ENCODE data around the gene UQCR10.
"Not testable (repeated sequence)": the region's sequence is repeated elsewhere in the genome, so short reads cannot be mapped to it uniquely, and the experiment has no call there.

Gene UQCR10

DNA sequence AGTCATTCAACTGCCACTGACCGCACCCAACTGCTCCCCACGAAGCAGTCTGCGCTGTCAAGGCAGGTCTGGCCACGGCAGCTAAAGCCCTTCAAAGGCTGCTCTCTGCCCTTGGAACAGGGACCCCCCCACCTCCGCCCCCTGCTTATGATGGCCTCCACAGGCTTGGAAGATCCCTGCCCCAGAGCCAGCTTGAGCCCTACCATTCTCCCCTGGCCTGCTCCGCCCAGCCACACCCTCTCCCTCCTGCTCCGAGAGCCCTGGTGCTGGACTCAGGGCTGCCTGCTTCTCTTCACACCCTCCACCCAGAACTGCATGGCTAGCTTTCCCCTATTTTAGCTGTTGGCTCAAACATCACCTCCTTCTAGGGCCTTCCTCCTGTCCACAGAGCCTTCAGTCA, 19.3 kb upstream of the UQCR10 start:
- TF ChIP-seq GATA1 (IDR thresholded peaks at IDR 0.05; ENCODE audit: low read depth, low read length) (no peak), POLR2A (IDR thresholded peaks at IDR 0.05; ENCODE audit: low read length) (no peak)
- no peak for DNase-seq

- TF ChIP-seq POLR2A (IDR thresholded peaks at IDR 0.05; ENCODE audit: low read length), result no peak
- no peak for TF ChIP-seq GATA1 (IDR thresholded peaks at IDR 0.05; ENCODE audit: low read depth, low read length)
- DNase-seq, result no peak
These were observed 18.8 kb upstream of the UQCR10 start for GRCh38 chr22:29748248-29748893.

DNA sequence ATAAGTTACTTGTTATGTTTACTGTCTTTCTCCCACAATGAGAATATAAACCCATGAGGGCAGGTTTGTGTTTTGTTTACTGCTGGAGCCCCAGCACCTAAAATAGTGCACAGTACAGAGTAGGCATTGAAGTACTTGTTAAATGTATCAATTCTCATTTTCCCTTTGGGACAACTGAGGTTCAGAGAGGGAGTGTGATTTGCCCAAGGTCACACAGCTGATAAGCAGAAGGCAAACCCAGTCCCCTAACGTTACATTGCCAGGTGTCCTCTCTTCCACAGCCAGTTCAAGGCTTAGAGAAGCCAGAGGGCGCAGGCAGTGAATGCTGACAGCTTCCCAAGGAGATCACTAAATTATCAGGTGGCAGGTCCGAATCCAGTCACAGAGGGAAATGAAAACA, 17.1 kb upstream of the UQCR10 start:
- no peak for TF ChIP-seq GATA1 (IDR thresholded peaks at IDR 0.05; ENCODE audit: low read depth, low read length)
- no peak for TF ChIP-seq POLR2A (IDR thresholded peaks at IDR 0.05; ENCODE audit: low read length)
- no peak for DNase-seq

- TF ChIP-seq POLR2A (IDR thresholded peaks at IDR 0.05; ENCODE audit: low read length) (no peak), GATA1 (IDR thresholded peaks at IDR 0.05; ENCODE audit: low read depth, low read length) (no peak)
- no peak for DNase-seq
These were observed 16.3 kb upstream of the UQCR10 start for GRCh38 chr22:29750559-29751538.

GRCh38 chr22:29751669-29752068, 15.5 kb upstream of the UQCR10 start:
- DNase-seq, result no peak
- TF ChIP-seq GATA1 (IDR thresholded peaks at IDR 0.05; ENCODE audit: low read depth, low read length) (no peak), POLR2A (IDR thresholded peaks at IDR 0.05; ENCODE audit: low read length) (no peak)

DNA sequence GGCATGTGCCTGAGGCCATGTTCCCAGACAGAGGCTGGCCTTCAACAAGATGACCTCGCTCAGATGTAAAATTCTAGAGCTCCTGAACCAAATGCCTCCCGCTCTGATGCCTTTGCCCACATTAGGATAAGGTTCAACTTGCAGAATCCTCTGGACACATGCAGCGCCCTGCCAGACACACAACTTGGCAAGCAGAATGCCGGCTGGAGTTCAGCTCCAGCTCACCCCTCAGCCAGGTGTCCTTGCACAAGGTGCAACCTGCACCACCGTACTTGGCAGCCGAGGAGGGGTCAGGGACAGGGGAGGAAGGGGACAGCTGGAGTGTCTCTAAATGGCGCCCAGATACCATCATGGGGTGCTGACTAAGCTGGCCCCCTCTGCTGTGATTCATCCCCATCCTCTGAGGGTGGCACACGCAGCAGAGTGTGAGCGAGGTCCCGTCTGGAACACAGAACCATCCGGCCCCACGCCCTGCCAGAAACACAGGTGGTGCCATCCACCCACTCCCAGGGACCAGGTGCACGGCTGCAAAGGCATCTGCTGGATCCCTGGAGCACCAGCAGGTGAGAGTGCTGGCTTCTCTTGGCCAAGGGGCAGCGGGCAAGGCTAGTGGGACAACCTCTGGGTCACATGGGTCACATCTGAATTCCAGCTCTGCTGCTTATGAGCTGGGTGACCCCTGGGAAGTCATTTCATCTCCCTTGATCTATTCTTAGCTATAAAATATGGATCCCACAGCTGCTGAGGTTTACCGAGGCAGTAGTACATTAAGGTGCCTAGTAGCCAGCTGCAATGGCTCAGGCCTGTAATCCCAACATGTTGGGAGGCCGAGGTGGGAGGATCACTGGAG, 13.1 kb upstream of the UQCR10 start:
- no peak for DNase-seq
- TF ChIP-seq POLR2A (IDR thresholded peaks at IDR 0.05; ENCODE audit: low read length), result no peak
- TF ChIP-seq GATA1 (IDR thresholded peaks at IDR 0.05; ENCODE audit: low read depth, low read length), result no peak

GRCh38 chr22:29754658-29755395, 12.3 kb upstream of the UQCR10 start:
- not testable (repeated sequence) for DNase-seq

DNA sequence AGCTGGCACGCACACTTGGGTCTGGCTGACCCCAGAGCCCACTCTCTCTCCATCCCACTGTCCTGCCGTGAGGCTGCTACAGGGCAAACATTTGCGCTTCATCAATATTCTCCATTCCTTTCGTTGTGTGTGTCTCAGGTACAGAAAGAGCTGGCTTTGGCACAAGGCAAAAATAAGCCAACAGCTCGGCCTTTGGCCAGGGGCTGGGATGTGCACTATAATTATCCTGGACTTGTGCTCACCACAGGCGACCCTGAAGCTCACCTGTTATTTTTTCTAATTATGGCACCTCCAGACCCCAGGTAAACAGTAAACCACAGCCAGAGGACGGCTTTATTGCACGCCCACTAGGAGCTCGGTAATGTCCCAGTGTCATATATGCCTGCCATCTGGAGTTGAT, 11.3 kb upstream of the UQCR10 start:
- TF ChIP-seq GATA1 (IDR thresholded peaks at IDR 0.05; ENCODE audit: low read depth, low read length) (no peak), POLR2A (IDR thresholded peaks at IDR 0.05; ENCODE audit: low read length) (no peak)
- no peak for DNase-seq

GRCh38 chr22:29756341-29756740, 10.8 kb upstream of the UQCR10 start:
- no peak for TF ChIP-seq GATA1 (IDR thresholded peaks at IDR 0.05; ENCODE audit: low read depth, low read length)
- no peak for TF ChIP-seq POLR2A (IDR thresholded peaks at IDR 0.05; ENCODE audit: low read length)
- DNase-seq, result no peak

DNA sequence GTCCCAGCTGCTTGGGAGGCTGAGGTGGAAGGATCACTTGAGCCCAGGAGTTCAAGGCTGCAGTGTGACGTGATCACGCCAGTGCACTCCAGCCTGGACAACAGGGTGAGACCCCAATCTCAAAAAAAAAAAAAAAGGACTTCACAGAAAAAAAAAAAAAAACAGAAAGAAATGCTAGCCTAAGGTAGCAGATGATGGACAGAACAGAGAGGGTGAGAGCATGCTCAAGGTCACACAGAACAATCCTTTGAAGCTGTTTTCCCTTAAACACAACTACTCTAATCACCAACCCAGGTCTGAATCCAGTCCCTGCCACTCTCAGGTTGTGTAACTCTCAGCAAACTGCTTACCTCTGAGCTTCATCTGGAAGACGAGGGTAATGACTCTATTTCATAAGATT, 10.1 kb upstream of the UQCR10 start:
- no peak for TF ChIP-seq POLR2A (IDR thresholded peaks at IDR 0.05; ENCODE audit: low read length)
- TF ChIP-seq GATA1 (IDR thresholded peaks at IDR 0.05; ENCODE audit: low read depth, low read length), result no peak

DNA sequence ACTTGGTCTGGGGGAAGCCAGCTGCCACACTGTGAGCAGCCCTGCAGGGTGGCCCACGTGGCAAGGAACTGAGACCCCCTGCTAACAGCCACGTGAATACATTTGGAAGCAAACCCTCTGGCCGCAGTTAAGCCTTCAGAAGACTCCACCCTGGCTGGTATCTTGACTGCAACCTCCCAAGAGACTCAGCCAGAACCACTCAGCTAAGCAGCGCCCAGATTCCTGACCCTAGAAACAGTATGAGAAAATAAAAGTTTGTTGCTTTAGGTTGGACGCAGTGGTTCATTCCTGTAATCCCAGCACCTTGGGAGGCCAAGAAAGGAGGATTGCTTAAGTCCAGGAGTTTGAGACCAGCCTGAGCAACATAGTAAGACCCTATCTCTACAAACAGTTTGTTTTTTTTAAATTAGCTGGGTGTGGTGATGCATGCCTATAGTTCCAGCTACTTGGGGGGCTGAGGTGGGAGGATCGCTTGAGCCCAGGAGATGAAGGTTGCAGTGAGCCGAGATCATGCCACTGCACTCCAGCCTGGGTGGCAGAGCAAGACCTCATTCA, 9.0 kb upstream of the UQCR10 start:
- TF ChIP-seq POLR2A (IDR thresholded peaks at IDR 0.05; ENCODE audit: low read length), result no peak
- no peak for TF ChIP-seq GATA1 (IDR thresholded peaks at IDR 0.05; ENCODE audit: low read depth, low read length)
- DNase-seq, result no peak

More for the DNA sequence above, 10.1 kb upstream of the UQCR10 start:
- no peak for DNase-seq

DNA sequence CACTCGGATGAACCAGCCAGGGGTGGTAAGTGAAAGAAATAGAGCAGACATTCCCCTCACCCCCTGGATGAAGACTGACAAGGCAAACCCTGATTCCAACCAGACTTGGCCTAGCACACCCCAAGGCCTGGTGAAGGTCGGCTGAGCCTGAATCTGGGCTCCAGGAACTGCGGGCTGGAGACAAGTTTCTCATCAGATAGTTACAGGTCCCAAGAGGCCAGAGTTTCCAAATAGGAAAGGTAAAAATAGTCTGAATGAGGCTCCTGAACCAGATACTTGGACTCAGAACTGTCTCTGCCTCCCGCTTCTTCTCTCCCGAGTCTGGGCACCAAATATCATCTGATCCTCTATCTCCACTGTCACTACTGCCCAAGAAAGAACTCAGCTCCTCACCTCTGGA, 8.2 kb upstream of the UQCR10 start:
- TF ChIP-seq POLR2A (IDR thresholded peaks at IDR 0.05; ENCODE audit: low read length), result no peak
- TF ChIP-seq GATA1 (IDR thresholded peaks at IDR 0.05; ENCODE audit: low read depth, low read length), result no peak
- no peak for DNase-seq

- no peak for DNase-seq
- TF ChIP-seq POLR2A (IDR thresholded peaks at IDR 0.05; ENCODE audit: low read length), result no peak
- TF ChIP-seq GATA1 (IDR thresholded peaks at IDR 0.05; ENCODE audit: low read depth, low read length), result no peak
These were observed 4.9 kb upstream of the UQCR10 start for GRCh38 chr22:29762263-29762662.

All from erythroblast (primary cell).